ENCODE results near the gene SLC34A3. TPM values are rescaled to one million over a fixed set of nuclear protein-coding genes. Genes with fewer than 3 reads are reported as not detected.

The SLC34A3 gene
- total and polyA plus RNA-seq, 2 of the 8 experiments (the other 6 are each of a cell fraction or from before 2014, with no cell fraction given): 0.08 TPM; not detected in 1

GRCh38 chr9:137276473-137277328, 46.0 kb downstream of the SLC34A3 start (continued):
- TF ChIP-seq SP4 (IDR thresholded peaks at IDR 0.05; ENCODE audit: low read length) (no peak), MAFK (IDR thresholded peaks at IDR 0.05; ENCODE audit: low read depth, low read length) (no peak), TCF12 (IDR thresholded peaks at IDR 0.05; ENCODE audit: low read depth, low read length) (no peak), KDM4A (IDR thresholded peaks at IDR 0.05; ENCODE audit: low read depth, low read length, severe bottlenecking) (no peak), KDM1A (IDR thresholded peaks at IDR 0.05; ENCODE audit: borderline replicate concordance, low read length) (no peak), ASH2L (IDR thresholded peaks at IDR 0.05; ENCODE audit: low read length) (peak; percentile 50), RXRA (IDR thresholded peaks at IDR 0.05; ENCODE audit: insufficient read depth, low read depth, low read length) (no peak), SIN3A (conservative IDR thresholded peaks at IDR 0.05 in 1 of 2, IDR thresholded peaks at IDR 0.05 in 1 of 2; ENCODE audit: low read depth in 1 of 2, low read length in 2 of 2) (no peak), RFX5 (IDR thresholded peaks at IDR 0.05; ENCODE audit: borderline replicate concordance, low read depth, low read length) (no peak), GABPA (IDR thresholded peaks at IDR 0.05; ENCODE audit: borderline replicate concordance, insufficient read depth, low read length) (0 out of 2 replicates have a peak, but pooled peaks have one; percentile 61), RBBP5 (IDR thresholded peaks at IDR 0.05; ENCODE audit: borderline replicate concordance, low read depth, low read length) (peak; percentile 68; the same call in 1 of the 2 replicates), EGR1 (IDR thresholded peaks at IDR 0.05; ENCODE audit: borderline replicate concordance, low read depth, low read length) (no peak), TEAD4 (IDR thresholded peaks at IDR 0.05; ENCODE audit: low read depth, low read length) (no peak), TAF1 (IDR thresholded peaks at IDR 0.05; ENCODE audit: low read depth, low read length) (peak; percentile 23; the same call in 1 of the 2 replicates), SIX5 (IDR thresholded peaks at IDR 0.05; ENCODE audit: low read depth, low read length) (no peak), RNF2 (IDR thresholded peaks at IDR 0.05; ENCODE audit: borderline replicate concordance, low read depth, low read length, missing control alignments, poor library complexity, severe bottlenecking) (no peak), MAX (IDR thresholded peaks at IDR 0.05) (peak; percentile 65), E2F6 (IDR thresholded peaks at IDR 0.05) (0 out of 2 replicates have a peak, but pooled peaks have one; percentile 5), ATF2 (IDR thresholded peaks at IDR 0.05; ENCODE audit: low read length) (no peak)

All from H1 (cell line).